ENCODE results near the gene NRARP. TPM values are rescaled to one million over a fixed set of nuclear protein-coding genes. Genes with fewer than 3 reads are reported as not detected.

The NRARP gene
- polyA plus RNA-seq, 1 donor, result 3.9 TPM

GRCh38 chr9:137321726-137322361 lies 19.8 kb upstream of the NRARP start:
- DNase-seq, result no peak

- DNase-seq, result no peak
These were observed 18.7 kb upstream of the NRARP start for GRCh38 chr9:137320555-137321384.

- no peak for DNase-seq
These were observed 17.9 kb upstream of the NRARP start for GRCh38 chr9:137319739-137320551.

- no peak for DNase-seq
These were observed 17.1 kb upstream of the NRARP start for GRCh38 chr9:137319011-137319738.

GRCh38 chr9:137318602-137319001 lies 16.5 kb upstream of the NRARP start:
- DNase-seq, result no peak

GRCh38 chr9:137317718-137318511 lies 15.8 kb upstream of the NRARP start:
- no peak for DNase-seq

GRCh38 chr9:137317021-137317717 lies 15.1 kb upstream of the NRARP start:
- no peak for DNase-seq

- no peak for DNase-seq
These were observed 14.2 kb upstream of the NRARP start for GRCh38 chr9:137316012-137316981.

GRCh38 chr9:137315581-137316011 lies 13.5 kb upstream of the NRARP start:
- no peak for DNase-seq

- no peak for DNase-seq
These were observed 12.8 kb upstream of the NRARP start for GRCh38 chr9:137314561-137315560.

- DNase-seq, result no peak
These were observed 12.0 kb upstream of the NRARP start for GRCh38 chr9:137313956-137314560.

GRCh38 chr9:137313326-137313936 lies 11.4 kb upstream of the NRARP start:
- DNase-seq, result no peak

GRCh38 chr9:137312852-137313325 lies 10.8 kb upstream of the NRARP start:
- no peak for DNase-seq

GRCh38 chr9:137311986-137312851 lies 10.1 kb upstream of the NRARP start:
- DNase-seq, result no peak

- DNase-seq, result no peak
These were observed 9.3 kb upstream of the NRARP start for GRCh38 chr9:137311171-137311985.

Data from hindlimb muscle (tissue), 1 donor.